Putamen (tissue), 1 donor: ENCODE measurements around the gene CTSZ.

Experiments used
- DNase-seq: peaks from one replicate; pipeline ENCODE4 v3.0.0-alpha.2; 2016; ENCODE audit warnings: low spot score

Gene CTSZ

DNA sequence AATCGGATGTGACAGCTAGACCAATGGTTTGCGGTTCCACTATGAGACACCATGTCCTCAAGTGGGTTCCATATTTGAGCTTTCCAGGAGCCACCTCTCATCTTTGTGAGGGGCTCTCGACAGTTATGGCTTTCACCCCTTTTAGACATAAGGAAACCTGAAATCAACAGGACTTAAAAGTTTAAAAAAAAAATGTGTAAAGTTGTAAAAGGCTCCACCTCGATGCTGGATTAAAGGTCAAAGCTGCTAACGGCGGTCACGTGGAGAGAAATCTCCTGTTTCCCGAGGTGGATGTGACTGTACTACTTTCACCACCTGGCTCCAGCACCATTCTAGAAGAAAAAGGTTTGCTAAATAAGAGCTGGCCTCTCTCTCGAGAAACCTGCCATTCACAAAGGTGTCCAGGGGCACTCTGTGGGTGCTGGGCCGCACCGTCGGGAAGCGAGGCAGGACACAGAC, 24.5 kb upstream of the CTSZ start:
- no peak for DNase-seq

DNA sequence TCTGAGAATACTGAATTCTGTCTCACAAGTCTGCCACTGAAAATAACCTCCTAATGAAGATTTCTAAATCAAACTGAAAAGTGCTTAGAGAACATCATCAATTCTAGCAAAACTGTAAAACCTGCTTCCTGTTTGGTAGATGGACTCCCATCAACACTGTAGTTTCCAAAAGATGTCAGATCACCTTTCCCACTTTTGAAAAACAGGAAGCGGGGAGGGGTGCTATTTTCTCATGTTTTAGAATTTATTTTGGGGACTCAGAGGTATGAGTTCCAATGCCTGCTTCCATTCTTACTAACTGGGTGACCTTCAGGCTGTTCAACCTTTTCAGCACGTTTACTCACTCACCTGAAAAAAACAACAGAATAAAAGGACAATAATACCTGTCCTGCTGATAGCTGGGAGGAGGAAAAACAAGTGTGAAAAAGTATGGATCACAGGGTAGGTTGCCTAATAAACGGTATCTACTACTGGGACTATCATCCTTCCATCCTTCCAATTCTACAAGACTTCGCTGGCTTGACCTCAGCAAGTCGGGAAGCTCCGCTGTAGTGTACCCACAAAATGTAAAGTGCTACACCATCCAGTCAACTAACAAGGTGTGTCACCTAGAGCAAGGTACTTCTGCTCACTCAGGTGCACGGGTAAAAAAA, 24.0 kb upstream of the CTSZ start:
- DNase-seq = no peak

GRCh38 chr20:59028812-59029211, 21.8 kb upstream of the CTSZ start:
- no peak for DNase-seq

- DNase-seq = no peak
Observed at GRCh38 chr20:59027741-59028320, 20.8 kb upstream of the CTSZ start.

GRCh38 chr20:59026904-59027740, 20.1 kb upstream of the CTSZ start:
- DNase-seq = no peak

DNA sequence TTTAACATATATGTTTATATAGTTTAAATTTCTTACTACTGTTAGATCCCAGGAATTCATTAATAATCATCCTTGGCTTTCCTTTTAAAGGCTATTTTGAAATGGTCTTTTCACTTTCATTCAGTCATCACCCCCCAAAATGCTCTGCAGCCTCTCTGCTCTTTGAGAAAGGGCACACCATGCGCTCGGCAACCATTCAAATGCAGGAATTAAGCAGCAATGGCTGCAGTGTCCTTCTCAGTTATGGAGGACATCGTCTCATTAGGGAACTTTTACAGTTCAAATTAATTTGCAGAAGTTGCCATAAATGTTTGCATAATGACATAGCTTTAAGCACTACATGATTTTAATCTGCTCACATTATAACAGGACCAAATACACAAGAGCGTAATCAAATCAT, 18.5 kb upstream of the CTSZ start:
- DNase-seq = no peak

- DNase-seq = no peak
Observed at GRCh38 chr20:59025086-59025485, 18.0 kb upstream of the CTSZ start.

DNA sequence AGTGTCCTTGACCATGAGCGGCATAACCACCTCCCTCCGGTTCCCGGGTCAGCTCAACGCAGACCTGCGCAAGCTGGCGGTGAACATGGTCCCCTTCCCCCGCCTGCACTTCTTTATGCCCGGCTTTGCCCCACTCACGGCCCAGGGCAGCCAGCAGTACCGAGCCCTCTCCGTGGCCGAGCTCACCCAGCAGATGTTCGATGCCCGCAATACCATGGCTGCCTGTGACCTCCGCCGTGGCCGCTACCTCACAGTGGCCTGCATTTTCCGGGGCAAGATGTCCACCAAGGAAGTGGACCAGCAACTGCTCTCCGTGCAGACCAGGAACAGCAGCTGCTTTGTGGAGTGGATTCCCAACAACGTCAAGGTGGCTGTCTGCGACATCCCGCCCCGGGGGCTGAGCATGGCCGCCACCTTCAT, 17.1 kb upstream of the CTSZ start:
- no peak for DNase-seq

DNA sequence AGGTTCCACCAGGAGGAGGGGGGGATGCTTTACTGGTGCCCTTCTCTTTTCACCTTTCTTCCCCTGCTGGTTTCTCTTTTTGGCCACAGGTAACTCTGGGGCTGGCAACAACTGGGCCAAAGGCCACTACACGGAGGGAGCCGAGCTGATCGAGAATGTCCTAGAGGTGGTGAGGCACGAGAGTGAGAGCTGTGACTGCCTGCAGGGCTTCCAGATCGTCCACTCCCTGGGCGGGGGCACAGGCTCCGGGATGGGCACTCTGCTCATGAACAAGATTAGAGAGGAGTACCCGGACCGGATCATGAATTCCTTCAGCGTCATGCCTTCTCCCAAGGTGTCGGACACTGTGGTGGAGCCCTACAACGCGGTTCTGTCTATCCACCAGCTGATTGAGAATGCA, 16.6 kb upstream of the CTSZ start:
- no peak for DNase-seq

DNA sequence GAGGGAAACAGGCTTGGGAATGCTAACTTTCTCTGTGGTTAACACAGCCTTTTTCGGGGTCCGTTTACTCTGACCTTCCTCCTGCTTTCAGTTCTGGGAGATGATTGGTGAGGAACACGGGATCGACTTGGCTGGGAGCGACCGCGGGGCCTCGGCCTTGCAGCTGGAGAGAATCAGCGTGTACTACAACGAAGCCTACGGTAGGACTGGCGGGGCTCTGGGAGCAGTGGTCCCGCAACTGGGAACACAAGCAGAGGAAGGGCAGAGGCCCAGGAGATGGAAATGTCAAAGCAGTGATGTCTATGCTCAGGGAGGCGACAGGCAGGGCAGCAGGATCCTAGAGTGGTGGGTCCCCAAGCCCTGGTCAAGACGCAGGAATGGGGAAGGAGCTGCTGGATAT, 15.7 kb upstream of the CTSZ start:
- DNase-seq = no peak

DNA sequence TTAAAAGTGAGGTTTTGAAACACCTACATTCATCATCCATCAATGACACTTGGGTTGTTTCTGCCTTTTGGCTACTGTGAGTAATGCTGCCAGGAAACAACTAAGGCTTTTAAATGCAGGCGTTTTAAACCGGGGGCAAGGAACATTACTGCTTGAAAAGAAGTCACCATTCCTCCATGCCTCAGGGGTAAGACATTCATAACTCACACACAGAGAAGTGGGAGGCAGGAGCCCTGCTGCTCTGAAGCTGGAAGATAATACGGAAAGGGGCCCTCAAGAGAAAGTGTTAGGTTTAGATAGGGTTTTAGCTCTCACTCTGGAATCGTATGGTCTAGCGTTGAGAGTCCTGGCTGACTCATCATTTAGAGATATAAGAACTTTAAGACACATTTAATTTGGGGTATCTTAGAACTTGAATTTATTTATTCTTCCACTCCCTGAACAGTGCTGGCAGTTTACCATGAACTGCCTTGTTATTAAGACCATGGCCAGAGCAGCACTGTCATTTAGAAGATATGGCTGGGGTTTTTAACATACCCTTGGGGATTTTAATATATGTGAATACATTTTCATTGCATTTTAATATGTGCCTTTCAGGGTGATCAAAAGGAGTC, 14.0 kb upstream of the CTSZ start:
- DNase-seq = no peak

DNA sequence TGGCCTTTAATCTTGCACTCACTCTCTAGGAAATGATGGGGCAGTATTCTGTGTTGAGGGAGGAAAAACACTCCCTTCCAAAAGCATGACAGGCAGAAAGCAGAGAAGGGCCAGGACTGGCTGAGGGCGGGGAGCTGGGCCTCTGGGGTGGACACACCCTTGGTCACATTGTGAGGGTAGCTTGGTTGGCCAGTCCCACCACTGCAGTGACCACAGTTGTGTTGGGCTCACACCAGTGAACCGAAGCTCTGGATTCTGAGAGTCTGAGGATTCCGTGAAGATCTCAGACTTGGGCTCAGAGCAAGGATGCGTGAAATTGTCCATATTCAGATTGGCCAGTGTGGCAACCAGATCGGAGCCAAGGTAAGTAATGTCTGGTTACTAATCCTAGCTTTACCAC, 12.2 kb upstream of the CTSZ start, which contains the start of gene TUBB1:
Gene TUBB1, plus strand, starts transcription at position 213 of the 400 bp plus-strand sequence. Its CDS starts 94 bp downstream, at position 307.
- DNase-seq = no peak

DNA sequence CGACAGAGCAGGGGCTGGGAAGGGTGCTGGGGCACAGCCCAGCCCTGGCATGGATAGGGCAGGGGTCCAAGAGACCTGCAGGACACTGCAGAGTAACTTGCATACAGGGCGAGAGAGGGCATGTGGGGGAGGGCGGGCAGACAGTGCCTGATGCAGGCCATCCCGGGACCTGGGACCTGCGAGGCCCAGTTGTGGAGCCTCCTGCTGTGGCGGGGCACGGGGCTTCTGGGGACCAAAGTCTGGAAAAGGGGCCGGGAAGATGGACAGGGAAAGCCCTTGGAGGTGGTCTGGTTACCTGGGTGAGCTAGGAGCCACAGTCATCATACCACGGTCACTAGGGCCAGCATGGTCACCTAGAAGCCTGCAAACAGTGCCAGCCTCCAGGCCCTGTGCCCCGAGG, 11.8 kb upstream of the CTSZ start:
- DNase-seq = no peak

DNA sequence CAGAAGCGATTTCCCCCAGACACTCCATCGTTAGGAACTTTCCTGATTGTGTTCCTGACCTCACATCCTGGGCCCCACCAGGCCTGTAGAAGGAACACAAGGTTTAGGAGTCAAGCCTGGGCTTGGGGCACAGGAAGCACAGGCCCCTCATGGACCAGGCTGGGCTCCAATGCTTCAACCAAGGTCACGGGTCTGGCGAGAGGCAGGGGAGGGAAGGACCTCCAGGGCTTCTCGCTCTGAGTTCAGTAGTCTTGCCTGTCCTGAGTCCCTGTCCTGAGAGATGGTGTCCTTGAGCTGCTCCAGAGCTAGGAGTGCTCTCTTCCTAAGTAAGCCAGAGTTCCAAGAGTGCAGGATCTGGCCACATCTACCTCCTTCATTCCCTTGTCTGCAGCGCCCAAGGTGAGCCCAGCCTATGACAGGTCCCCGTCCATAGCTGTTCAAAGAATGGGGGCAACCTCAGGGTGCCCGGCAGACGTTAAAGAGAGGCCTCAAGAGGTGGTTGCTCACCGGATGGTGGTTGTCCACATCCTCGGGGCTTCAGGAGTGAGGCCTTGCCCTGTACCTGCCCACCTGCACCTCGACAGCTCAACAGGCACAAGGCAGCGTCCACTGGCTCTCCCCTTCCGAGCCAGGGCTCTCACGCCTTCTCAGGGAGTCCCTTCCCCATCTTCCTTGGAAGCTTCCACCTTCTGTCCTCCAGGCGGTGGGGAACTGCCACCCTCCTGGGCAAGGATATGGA, 10.6 kb upstream of the CTSZ start:
- DNase-seq = no peak

DNA sequence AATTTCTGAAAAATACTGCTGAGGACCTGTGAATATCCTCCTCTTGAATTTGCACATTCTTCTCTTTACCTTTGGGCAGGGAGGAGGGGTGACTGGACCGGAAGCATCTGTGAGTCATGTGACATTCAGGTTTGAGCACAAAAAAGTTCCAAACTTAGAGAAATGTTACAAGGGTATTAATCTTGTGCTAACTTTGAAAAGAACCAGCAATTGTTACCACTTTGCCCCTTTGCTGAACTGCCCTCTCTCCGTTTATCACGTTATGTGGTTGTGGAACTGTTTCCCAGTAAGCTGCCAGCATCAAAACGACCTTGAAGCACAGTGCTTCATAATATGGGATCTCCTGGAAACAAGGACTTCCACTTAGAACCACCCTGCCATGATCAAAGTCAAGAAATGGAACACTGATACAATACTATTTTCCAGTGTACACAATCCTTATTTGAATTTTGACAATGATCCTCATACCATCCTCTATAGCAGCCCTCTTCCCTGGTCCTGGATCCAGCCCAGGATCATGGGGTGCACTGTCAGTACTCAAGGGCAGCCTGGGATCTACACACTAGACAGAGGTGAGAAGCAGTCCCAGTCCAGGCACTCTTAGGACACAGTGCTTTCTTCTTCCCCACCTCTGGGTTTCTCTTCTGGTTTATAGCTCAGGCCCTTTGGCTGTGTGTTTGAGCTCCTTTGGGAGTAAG, 9.9 kb upstream of the CTSZ start:
- DNase-seq = no peak

- DNase-seq = no peak
Observed at GRCh38 chr20:59015812-59016711, 9.0 kb upstream of the CTSZ start.

DNA sequence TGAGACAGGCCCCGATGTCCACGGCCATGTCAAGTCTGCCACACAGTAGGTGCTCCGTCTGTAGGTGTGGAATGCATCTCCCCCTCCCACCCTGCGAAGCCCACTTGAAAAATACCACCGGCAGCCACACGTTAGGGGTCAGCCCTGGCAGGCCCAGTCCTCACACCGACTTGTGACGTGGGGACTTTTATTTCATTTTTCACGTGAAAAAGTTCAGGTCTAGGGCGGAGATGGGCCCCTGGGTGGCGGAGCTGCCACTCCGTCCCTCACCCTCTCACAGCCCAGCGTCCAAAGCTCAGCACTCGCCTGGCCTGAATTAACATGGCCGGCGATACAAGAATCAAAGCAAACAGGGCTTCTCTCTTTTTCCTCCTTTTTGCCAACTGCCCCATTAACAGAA, 8.4 kb upstream of the CTSZ start:
- no peak for DNase-seq

GRCh38 chr20:59014680-59015389, 7.8 kb upstream of the CTSZ start:
- no peak for DNase-seq

- peak; percentile 54 for DNase-seq
Observed at GRCh38 chr20:59013959-59014608, 7.0 kb upstream of the CTSZ start.
